GM23248 (cell line): ENCODE data around the gene ZNF580.

ENCODE experiments used
- EZH2 ChIP-seq: fragments of 200-600 bp; sonication (generic); IDR thresholded peaks from 2 replicates; pipeline ENCODE4 v1.6.1; 2018; ENCODE audit warnings: antibody characterized with exemption, mild to moderate bottlenecking; ENCODE audit not compliant: insufficient read depth, poor library complexity, severe bottlenecking
- EZH2phosphoT487 ChIP-seq: fragments of 200-600 bp; sonication (generic); IDR thresholded peaks from 2 replicates; pipeline ENCODE4 v1.6.1; 2018; ENCODE audit warnings: antibody characterized with exemption, moderate library complexity, mild to moderate bottlenecking, low read depth; ENCODE audit not compliant: insufficient read depth

DNA sequence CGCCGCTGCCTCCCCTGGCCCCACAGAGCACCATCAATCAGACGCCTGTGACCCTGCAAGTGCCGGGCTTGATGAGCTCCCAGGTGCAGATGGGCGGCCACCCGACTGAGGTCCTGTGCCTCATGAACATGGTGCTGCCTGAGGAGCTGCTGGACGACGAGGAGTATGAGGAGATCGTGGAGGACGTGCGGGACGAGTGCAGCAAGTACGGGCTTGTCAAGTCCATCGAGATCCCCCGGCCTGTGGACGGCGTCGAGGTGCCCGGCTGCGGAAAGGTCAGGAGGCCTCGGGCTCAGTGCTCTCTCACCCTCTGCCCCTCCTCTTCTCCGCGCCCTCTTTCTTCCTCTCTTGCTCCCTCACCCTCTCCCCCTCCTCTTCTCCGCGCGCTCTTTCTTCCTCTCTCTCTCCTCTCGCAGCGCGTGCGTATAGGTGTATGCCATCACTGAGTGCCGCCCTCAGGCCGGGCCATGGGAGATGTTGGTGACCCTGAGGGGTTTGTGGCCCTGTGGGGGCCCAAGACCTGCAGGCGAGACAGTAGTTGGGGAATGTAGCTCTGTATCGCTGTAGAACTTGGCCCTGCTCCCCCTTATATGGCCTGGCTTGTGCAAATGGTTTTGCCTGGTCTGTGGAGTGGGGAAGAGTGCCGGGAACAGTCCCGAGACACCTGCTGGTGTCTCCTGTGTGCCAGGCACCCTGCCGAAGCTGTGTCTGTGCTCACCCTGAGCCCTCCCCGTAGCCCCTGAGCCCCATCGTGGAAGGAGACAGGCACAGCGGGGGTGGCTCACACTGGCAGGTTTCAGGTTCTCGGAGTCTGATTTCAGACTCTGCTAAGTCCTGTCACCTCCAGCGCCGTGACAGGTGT, 28.8 kb downstream of the ZNF580 start:
- TF ChIP-seq EZH2 (no peak), EZH2phosphoT487 (no peak)
